Breast epithelium (tissue), 3 donors: ENCODE data around the gene TMEM91.

Experiments used
- CTCF ChIP-seq, 3 donors: fragments of 450-650 bp; IDR thresholded peaks; one replicate each; pipeline ENCODE4 v1.5.1; 2016 to 2017; ENCODE audit warnings: antibody characterized with exemption in 3 of 3, mild to moderate bottlenecking in 3 of 3, moderate library complexity in 3 of 3
- POLR2A ChIP-seq: fragments of 450-650 bp; IDR thresholded peaks from one replicate; pipeline ENCODE4 v1.6.1; 2016; ENCODE audit warnings: antibody characterized with exemption, mild to moderate bottlenecking, moderate library complexity

DNA sequence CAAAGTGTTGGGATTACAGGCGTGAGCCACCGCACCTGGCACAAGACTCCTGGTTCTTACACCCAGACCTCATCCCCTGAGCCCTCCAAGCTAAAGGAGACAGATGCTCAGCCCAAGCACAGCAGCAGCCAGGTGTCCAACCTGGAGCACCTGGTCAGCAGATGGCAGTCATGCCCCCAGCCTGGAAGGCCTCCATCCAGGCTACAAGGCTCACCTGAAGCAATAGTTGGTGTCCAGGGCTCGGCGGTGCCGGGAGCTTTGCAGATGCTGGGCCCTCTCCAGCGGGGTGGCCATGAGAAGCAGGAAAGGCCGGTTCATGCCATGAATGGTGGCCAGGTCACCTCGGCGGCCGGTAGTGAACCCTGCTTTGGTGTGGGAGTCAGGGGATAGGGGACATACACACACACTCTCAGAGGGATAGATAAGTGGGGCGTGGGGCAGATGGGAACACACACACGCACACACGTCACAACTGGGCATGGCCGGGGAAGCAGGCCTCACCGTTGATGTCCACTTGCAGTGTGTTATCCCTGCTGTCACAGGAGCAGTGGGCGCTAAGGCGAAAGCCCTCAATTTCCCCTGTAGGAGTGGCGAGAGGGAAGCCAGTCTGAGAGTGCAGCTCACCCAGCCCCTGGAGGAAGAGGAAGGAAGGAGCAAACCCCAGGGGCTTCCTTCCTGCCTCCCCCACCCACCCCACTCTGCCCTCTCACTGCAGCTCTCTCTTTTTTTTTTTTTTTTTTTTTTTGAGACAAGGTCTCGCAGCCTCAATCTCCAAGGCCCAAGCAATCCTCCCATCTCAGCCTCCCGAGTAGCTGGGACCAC is 34.5 kb upstream of the TMEM91 start:
- TF ChIP-seq CTCF (IDR thresholded peaks at IDR 0.05) (peak in 1 of 3 donors; percentile 9), POLR2A (no peak)
